ENCODE data around the gene HOATZ.

DNA sequence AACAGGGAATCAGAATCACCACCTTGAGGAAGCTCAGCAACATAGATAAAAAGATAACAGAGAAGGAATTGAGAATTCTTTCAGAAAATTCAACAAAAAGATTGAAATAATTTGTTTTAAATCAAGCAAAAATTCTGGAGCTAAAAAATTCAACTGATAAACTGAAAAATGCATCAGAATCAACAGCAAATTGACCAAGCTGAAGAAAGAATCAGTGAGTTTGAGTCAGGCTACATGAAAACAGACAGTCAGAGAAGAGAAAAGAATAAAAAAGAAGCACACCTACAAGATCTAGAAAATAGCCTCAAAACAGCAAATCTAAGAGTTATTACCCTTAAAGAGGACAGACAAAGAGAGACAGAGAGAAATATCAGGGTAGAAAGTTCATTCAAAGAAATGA is 31.1 kb upstream of the HOATZ start:
- TF ChIP-seq SUZ12 (IDR thresholded peaks at IDR 0.05) (no peak), FOXK2 (IDR thresholded peaks at IDR 0.05) (no peak), BHLHE40 (IDR thresholded peaks at IDR 0.05; ENCODE audit: borderline replicate concordance) (no peak), ARNT (IDR thresholded peaks at IDR 0.05) (no peak), CTBP1 (IDR thresholded peaks at IDR 0.05; ENCODE audit: borderline replicate concordance) (no peak)
- TF ChIP-seq, protein P1, sequence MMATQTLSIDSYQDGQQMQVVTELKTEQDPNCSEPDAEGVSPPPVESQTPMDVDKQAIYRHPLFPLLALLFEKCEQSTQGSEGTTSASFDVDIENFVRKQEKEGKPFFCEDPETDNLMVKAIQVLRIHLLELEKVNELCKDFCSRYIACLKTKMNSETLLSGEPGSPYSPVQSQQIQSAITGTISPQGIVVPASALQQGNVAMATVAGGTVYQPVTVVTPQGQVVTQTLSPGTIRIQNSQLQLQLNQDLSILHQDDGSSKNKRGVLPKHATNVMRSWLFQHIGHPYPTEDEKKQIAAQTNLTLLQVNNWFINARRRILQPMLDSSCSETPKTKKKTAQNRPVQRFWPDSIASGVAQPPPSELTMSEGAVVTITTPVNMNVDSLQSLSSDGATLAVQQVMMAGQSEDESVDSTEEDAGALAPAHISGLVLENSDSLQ (IDR thresholded peaks at IDR 0.05) = no peak

Data from HEK293T (cell line).